ENCODE results near the gene C17orf113.
A peak's percentile ranks its signal among the peaks of the same experiment; 100 is the strongest.

The C17orf113 gene

DNA sequence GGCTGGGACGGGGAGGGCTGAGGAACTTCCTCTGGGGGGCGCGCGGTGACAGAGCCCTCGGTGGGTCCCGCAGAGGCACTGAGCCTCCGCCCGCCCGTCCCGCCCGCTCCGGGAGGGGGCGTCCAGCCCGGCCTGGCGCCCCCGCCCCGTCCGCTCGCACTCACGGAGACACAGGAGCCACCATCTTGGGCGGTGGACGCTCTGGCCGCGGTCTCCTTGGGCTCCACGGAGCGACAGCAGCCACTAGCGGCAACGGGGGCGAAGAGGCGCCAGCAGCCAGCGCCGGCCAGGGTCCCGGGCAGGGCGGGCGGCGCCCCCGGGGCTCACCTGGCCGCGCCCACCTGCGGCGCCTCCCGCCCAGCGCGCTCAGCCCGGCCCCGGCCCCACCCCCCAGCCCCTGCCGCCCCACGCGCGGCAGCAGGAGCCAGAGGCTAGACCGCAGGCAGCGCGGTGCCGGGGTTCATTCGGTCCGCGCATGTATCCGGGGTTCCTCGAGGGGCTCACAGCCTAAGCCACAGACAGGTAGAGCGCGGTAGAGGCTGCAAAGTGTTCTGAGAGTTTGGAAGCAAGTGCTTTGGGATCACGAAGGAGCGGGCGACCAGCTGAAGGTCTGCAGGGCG lies at the start of gene C17orf113:
Gene C17orf113, minus strand, starts transcription at position 209 of the 620 bp plus-strand sequence. CDS start 7,225 bp downstream, outside the sequence.
- peak; percentile 51 for DNase-seq

DNA sequence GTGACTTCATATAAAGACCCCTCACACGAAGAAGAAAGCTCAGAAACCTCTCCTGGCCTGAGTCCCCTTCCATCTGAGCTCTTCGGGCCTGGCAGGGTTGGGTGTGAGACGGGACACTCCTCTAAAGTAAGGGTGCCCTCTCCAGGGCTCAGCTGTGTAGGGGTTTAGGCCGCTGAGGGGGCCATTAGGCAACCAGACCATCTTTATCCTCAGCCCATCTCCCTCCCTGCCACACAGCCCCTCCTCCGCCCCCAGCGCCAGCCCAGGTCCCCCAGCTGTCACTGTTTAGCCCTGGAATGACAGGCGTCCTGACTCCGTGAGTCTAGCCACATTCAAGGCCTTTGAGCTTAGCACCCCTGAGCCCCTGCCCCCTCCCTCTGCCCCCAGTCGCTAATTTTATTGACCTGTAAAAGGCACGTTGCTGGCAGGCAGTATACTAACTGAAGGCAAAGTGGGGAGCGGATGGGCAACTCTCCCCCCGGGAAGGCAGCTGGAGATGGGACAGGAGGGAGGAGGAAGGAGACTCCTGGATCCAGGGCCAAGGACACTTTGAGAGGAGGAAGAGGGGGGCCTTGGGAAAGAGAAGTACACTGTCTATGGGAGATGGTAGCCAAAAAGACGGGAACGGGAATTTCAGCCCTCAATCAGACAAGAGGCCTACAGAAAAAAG lies 48.5 kb upstream of the C17orf113 start:
- peak; percentile 26 for DNase-seq

DNA sequence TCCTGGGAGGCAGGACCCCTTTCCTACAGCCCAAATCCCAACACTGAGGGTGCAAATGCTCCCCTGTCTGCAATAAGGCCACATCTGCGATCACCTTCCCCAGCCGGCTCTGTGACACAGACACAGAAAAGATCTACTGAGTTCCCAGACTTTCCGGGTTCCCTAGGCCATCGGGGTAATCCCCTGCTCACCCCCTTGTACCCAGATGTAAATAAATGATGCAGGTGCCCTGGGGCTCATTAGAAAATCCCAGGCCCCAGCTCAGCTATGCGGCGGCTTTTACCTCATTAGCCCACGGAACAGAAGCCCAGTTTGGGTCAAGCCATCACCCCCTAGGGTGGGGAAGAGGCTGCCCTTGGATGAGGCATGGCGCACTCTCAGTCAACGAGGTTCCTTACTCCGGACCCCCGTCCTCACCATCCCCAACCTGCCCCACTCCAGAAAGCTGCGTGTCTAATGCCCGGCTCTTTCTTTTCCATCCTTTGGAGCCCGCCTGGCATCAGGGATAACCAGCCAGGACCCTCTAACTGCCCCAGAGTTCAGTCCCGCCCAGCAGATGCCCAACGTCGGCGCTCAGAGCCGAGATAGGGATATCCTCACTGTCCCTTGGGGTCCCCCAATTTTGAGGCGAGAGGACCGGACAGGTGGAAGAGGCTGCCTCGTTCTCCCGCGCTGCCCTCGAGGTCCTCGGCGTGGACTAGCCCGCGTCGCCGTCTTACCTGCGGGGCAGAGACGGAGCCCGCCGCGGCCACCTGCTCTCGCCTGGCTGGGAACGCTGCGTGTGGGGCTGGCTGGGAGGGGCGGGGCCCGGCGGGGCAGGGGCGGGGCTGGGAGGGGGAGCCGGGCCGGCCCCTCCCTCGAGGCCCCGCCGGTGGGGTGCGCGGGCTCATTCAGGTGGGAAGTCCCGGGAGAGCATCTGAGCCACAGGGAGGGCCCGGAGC lies 47.6 kb upstream of the C17orf113 start, which contains the start of gene ZNF385C:
Gene ZNF385C, minus strand, starts transcription at position 783 of the 941 bp plus-strand sequence. CDS start 35,417 bp downstream, outside the sequence.
- DNase-seq: peak; percentile 65

DNA sequence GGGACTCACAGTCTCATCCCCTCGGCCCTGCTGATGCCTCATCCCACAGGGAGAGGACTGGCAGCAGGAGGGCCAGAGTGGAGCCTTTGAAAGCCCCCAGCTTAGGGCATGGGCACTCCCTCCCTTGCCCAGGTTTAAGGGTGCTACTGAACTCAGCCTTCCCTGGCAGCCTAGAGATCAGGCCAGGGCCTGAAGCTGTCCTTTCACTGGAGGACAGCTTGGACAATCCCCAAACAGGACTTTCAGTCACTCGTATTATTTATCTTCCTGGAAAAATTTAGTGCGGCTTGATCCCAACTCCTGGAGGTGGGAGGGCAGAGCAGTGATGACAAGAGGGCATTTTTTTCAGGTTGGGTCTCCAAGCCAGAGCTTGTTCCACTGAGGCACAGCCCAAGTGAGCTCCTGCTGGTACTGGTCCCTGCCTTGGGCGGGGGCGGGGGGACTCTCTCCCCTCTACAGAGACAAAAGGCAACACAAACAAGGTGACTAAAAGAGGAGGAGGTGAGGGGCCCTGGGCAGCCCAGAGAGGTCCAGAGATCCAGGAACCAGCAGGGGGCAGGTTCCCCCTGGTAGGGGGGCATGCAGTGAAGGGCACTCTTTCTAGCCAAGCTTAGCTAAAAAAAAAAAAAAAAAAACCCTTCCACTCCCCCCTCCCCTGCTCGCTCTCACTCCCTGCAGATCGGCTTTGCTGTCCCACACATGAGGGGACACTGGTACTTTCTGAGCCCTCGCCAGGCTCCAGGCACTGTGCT lies 46.1 kb upstream of the C17orf113 start:
- DNase-seq: no peak

DNA sequence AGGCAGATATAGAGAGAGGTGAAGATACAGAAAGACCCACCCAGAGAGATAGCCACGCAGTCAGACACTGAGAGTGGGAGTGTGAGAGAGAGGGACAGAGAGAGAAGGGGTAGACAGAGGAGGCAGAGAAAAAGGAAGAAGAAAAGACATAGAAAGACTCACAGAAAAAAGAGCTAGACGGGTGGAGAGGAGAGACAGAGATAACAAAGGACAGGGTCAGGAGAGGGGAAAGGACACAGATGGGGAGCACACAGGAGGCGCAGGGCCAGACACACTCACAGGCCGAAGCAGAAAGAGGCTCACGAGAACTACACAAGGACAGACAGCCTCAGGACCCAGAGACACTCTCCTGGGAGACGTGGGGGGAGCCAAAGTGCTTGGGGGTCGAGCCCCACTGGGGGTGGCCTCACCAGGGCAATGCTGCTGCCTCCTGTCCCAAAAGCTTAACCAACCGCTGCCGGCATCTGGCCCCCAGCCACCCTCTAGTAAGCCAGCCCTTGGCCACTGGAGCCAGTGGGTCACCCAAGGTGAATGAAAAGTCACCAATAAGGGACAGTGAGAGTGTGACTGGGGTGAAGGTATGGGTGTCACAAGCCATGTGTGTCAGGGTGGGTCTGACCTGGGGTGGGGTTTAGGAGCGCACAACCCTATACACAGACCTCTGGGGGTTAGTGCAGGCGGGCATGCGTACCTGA lies 44.1 kb upstream of the C17orf113 start:
- no peak for DNase-seq

DNA sequence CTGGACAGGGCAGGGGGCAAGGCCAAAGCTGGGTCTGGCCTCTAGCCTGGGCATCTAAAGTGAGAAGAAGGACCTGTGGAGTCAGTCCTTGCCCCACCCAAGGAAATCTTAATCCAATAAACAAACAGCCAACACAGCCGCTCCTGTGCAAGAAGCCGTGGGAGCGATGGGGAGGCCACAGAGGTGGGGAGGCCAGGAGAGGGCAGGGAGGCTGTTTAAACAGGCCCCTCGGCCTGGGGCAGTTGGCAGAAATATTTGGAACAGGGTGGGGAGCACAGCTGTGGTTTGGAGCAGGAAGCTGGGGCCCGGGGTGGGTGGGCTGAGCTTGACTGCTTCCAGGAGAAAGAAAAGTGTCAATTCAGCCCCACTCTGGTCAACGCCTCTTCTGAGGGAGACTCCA lies 42.5 kb upstream of the C17orf113 start:
- DNase-seq: no peak

DNA sequence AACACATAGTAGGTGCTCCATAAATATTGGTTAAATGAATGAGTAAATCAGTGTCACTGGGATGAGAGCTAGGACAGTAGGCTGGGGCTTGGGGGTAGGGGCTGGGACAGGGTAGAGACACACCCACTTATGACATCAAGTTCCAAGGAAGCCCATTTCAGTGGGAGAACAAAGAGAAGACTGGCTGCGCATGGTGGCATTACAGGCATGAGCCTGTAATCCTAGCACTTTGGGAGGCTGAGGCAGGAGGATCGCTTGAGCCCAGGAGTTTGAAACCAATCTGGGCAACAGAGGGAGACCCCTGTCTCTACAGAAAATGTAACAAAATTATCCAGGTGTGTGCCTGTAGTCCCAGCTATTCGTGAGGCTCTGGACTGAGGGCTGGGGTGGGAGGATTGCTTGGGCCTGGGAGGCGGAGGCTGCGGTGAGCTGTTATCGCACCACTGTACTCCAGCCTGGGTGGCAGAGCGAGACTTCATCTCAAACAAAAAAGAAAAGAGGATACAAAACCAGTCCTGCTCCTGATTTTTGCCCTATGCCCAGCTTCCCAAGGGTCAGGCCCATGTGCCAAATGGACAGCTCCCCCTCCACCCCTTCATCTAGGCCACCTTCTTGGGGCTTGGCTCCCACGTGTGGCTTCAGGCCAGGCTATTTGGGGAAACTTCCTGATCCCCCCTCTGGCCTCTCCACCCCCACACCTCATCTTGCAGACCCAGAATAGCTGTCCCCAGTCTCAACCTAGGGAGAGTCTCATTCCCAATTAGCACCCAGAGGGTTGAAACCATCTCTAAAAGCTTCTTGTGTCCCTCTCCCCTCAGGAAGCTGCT lies 40.8 kb upstream of the C17orf113 start:
- DNase-seq: no peak

DNA sequence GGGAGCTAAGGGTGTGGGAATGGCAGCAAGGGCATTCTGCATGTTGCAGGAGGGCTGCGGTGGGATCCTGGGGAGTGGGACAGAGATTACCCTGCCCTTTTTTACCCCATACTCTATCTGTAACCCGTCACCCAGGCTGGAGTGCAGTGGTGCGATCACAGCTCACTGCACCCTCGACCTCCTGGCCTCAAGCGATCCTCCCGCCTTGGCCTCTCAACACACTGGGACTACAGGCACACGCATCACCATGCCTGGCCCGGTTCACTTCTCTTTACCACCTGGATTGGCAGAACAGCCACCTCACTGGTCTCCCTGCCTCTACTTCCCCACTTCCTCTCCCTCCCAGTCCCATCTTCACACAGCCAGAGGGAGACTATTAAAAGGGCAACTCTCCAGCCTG lies 38.3 kb upstream of the C17orf113 start:
- no peak for DNase-seq

DNA sequence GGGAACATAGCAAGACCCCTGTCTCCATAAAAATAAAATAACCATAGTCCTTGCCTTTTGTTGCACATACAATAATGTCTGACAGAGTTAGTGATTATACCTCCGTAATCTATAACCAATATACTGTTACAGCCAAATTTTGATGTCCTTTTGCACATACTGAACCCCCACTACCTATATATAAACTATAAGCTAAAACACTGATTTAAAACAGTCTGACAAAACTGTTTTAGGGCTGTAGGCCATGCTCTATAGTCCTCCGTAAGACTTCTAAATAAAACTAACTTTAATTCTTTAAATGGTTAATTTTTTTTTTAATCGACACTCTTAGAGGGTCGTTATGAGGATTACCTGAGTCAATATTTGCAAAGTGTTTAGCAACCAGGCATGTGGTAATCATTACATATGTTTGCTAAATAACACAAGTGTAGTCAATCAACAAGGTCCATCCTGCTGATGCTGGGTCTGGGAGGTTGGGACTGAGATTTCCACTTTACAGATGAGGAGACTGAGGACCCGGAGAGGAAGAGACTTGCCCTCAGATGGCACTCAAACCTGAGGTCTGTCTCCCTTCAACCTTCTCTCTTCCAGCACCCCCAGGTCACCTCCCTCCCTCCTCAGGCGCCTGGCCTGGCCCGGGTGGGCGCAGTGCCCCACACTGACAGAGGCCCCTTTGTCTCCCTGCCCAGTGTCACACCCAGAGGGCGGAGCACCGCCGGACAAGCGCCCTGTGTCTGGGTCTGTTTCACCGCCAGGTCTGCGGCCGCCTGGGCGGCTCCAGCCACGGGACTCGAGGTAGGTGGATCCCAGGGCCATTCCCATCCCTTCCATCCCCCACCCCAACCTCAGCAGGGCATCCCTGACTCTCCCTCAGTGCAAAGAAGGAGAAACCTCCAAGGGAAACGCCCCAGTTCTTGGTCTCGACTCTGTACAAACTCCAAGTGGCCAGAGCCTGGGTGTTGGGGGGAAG lies 37.6 kb upstream of the C17orf113 start:
- DNase-seq: no peak

DNA sequence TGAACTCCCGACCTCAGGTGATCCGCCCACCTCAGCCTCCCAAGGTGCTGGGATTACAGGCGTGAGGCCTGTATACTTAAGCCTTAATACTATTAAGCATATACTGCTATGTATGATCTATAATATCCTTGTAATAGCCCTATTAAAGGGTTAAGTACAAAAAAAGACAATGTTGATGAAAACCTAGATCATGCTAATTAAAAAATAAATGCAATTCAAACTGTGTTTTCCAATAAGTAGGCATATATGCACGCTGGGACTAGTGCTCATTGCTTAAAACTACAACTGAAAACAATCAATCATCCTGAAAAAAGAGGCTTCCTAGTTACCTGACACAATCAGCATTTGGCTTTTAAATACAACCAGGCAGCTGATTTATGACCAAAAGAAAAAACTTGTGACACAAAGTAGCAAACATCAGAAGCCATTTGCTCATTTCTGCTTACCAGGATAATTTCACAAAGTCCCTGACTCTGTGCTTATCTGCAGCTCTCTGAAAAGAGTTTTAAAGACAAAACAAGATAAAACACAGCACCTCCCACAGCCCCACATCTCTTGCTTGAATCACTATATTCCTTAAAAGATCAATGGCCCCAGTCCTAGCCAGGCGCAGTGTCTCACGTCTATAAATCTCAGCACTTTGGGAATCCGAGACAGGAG lies 36.8 kb upstream of the C17orf113 start:
- no peak for DNase-seq

DNA sequence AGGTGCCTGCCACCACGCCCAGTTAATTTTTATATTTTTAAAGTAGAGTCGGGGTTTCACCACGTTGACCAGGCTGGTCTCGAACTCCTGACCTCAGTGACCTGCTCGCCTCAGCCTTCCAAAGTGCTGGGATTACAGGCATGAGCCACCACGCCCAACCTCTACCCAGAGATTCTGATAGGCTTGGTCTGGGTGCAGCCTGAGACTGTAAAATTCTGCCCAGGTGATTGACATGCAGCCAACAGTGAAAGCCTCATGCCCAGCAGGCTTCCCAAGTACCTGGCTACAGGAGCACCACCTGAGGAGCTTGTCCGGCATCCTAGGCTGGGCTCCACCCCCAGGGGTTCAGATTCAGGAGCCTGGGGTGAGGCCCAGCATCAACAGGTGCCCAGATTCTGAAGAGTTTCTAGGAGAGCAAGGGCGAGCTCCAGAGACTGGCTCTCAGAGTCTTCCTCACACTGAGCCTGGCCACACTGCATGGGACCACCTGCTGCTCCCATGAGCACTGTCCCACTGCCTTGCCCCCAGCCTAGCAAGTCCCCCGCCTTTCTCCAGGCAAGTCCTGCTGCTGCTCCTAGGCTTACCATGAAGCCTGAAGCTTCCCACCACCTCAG lies 31.2 kb upstream of the C17orf113 start:
- DNase-seq: no peak

DNA sequence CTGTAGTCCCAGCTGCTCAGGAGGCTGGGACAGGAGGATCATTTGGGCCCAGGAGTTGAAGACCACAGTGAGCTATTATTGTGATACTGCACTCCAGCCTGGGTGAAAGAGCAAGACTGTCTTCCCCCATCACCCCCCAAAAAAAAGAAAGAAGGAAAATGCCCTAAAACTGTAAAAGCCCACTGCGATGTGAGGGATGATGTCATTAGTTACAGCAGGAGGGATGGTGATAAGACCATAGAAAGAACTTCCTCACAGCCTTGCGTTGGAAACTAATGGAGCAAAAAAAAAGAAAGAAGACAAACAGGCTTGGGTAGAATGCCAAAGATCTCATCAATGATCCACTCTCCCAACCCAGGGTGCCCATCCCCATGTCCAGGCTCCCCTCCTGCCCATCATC lies 29.1 kb upstream of the C17orf113 start:
- no peak for DNase-seq

DNA sequence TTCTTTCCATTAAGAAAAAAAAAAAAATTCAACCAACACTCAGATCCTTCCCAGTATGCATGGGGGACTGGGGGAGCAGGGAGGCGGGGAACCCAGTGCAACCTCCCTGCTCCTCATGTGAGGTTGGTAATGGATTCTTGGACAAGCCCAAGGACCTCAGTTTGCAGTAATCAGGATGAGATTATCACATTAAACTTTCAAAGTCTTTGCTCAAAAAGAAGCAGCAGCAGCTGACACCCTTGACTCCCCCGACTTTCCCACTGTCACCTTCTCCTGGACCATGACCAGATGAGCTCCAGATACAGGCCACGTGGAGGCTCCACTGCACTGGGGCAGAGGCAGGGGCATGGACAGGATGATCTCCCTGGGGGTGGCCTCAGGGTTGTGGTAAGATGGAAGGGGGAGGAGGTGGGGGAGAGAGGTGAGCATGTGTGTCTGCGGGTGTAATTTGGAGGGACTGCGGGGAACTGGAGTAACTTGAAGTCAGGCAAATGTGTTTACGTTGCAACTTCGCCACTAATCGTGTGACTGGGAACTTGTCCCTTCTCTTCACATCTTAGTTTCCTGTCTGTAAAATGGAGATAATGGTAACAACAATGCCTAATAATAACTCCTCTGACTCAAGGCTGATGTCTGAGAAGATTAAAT lies 28.1 kb upstream of the C17orf113 start:
- no peak for DNase-seq

DNA sequence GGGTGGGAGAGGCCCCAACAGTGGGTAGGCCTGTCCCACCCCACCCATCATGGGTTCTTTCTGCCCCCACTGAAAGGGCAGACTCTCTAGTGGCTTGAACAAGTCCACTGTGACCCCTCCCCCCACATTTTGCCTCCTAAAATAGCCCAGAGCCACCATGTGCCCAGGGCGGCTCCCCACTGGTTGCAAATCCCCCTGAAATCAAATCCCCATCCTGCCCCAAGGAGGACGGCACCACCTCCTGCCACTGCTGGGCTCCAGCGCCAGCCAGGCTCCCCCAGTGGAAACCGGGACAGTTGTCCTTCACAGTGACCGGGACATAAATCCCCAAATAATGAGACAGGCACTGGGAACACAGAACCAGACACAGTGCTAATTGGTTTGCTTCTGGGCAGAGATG lies 27.4 kb upstream of the C17orf113 start:
- no peak for DNase-seq

DNA sequence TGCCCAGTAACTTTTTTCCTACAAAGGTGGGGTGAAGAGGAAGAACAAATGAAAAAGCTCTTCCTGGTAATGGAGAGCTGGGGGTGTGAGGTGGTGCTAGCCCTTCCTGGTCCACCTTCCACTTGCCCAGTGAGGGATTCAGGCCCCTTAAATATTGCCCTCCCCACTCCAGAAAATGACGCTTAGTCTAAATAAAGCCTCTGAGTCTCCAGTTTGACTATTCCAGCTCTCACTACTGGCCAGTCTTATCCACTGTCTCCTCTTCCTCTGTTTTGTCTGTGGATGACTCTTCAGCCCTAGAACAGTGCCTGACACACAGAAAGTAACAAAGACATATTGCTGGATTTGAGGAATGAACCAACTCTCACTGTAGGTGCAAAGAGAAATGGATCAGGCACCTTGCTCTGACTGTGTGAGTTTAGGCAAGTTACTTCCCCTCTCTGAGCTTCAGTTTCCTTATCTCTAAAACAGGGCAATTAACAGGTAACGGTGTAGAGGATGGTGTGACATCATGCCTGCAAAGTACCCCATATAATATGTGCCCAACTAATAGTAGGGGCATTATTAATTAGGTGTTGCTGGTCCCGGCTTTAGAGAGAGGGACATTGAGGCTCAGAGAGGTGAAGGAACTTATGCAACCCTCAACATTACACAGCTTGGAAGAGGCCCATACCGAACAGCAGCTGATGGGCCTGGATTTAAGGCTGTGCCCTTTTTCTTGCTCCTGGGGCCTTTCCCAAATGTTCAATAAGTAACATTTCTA lies 26.6 kb upstream of the C17orf113 start:
- DNase-seq: no peak

DNA sequence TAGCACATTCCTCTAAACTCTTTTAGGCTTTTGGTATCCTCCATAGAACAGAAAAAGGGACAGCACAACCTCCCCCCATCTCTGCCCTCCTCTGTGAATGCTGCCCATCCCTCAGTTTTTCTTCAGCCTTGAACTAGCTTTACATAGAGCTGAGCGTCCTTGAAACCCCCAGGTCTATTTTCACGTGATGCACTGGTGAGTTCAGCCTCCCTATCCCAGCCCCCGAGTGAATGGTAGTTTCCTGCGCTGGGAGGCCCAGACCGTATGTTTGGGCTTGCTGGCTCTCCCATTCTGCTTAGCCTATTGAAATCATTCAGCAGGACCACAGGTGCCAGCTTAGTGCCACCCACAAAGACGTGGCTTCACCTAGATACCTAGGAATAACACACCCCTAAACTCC lies 25.4 kb upstream of the C17orf113 start:
- no peak for DNase-seq

DNA sequence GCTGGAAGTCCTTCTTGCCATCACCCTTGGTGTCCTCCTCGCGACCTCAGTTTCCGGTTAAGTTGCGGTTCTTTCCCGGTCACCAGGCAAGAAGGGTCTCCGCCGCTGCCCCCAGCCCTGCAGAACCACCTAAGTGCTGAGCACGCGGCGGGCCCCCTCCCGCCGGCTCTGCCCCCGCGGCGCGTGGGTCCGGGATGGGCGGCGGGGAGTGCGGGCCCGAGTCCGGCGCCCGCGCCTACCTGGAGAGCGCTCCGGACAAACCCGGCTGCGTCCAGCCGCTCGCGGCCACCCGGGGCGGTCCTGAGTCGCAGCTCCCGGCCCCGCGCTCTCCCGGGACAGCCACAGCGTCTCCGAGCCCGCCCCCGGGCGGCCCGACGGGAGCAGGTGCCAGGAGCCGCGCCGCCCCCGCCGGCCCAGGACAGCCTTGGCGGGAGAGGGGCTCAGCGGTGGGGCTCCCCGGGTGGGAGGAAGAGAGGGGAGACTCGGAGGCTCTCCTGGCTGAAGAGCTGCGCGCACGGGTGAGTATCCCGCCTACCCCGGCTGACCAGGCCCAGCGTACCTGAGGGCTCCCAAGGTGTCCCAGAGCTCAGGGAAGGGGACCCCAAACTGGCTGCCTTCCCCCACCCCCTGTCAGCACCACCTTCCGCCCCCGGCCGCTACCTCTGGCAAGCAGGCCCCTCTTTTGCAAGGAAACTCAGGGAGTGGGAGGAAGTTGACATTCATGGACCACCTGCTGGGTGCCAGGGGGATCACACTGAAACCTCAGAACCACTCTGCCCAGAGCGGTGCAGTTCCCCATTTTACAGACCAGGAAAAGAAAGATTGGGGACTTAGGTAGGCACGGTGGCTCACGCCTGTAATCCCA lies 22.2 kb upstream of the C17orf113 start:
- no peak for DNase-seq
